GM19324 (cell line): ENCODE results near the gene PRG2.
"Not testable (repeated sequence)": the region's sequence is repeated elsewhere in the genome, so short reads cannot be mapped to it uniquely, and the experiment has no call there.

Experiments used
- ATAC-seq: cut with Tn5 transposase; IDR thresholded peaks from one replicate; pipeline ENCODE4 v1.9.1; 2021; ENCODE audit warnings: mild to moderate bottlenecking, moderate library complexity; ENCODE audit not compliant: unreplicated experiment, low FRiP score

The PRG2 gene

GRCh38 chr11:57374966-57375365, 15.5 kb downstream of the PRG2 start:
- no peak for ATAC-seq

DNA sequence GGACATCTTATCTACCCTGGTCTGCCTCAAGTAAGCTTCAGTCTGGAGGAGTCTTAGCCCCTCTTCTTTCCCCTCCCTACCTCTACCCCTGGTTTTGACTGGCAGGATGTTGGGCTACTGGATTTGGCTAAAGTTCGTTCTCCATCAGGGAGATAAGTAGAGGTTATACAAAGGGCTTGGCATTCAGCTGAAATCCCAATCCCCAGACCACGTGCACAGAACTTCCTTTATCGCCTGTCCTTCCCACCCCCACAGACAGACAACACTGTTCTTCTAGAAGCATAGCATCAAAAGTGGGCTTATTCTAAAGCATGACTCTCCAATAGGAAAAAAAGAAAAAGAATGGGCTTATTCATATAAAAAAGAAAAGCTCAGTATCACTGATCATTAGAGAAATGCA, 17.3 kb downstream of the PRG2 start:
- no peak for ATAC-seq

- no peak for ATAC-seq
Measured at GRCh38 chr11:57370941-57371340, 19.5 kb downstream of the PRG2 start.

- ATAC-seq: no peak
Measured at GRCh38 chr11:57370251-57370650, 20.2 kb downstream of the PRG2 start.

GRCh38 chr11:57368845-57369232, 21.6 kb downstream of the PRG2 start:
- no peak for ATAC-seq

GRCh38 chr11:57368106-57368844, 22.2 kb downstream of the PRG2 start:
- ATAC-seq: no peak

DNA sequence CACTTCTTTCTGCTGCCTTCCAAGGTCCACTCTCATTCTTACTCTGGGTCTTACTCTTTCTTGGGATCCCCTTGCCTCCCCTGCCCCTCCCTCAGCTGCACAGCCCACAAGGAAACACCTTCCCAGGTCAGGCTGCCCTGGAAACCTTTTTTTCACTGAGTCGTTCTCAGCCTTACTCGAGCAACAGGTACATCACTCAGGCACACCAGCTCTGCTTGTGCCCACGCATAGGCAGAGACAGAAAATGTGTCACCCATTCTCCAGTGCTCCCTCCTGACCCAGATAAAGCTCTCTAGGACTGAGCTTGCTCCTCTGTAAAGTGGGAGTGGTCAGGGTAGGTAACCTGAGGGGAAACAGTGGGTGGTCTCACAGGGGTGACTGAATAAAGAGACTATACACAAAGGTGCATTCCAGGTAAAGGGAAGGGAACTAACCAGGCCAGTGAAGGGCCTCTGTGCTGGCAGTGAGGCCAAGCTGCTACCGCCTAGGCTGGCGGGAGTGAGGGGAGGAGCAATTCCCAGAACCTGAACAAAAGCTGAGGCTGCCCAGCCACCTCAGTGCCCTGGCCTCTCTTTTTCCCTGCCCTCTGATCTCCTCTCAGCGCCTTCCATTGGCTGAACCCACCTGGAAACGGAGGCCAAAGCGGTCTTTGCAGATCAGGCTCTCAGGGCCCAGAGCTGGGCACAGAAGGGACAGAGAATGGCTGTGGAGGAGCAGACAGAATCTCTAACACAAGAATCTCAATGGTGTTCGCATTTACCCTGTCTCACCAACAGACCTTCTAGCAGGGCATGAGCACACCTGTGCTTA, 25.4 kb downstream of the PRG2 start:
- ATAC-seq: no peak

DNA sequence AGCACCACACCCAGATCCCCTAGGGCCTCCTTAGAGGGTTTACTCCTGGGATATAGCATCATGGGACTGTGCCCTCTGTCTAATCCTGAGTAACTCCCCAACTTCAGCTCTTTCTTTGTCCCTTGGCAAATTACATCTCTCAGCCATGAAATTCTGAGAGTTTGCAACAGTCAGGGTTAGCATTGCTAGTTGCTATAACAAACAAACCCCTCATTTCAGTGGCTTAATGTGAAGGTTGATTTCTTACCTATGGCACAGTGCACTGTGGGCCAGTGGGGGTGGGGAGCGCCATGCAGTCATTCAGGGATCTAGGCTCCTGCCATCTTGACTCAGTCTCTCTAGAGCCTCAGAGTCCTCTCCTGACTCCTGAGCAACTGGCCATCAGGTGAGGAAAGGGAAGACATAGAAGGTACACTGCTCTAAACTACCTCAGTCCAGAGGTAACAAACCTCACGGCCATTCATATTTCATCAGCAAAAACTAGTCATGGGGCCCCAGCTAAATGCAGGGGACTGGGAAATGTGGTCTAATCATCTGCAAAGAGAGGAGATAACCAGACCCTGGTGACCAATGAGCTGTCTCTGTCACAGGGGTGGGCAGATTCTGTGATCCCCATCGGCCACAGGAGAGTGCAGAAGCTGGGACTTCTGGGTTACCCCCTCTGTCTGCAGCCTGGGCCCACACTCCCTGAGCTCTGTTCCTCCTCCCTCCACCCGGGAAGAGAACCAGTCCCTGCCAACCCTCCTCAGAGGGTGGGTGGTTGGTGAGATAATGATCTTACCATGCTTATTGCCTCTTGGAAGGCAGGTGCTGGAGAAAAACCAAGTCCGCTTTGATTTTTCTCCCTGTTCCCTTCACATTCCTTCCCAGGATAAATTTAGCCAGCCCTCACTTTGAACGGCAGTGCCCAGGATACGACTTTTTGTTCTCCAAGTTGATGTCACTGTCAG, 27.0 kb downstream of the PRG2 start:
- ATAC-seq: no peak

DNA sequence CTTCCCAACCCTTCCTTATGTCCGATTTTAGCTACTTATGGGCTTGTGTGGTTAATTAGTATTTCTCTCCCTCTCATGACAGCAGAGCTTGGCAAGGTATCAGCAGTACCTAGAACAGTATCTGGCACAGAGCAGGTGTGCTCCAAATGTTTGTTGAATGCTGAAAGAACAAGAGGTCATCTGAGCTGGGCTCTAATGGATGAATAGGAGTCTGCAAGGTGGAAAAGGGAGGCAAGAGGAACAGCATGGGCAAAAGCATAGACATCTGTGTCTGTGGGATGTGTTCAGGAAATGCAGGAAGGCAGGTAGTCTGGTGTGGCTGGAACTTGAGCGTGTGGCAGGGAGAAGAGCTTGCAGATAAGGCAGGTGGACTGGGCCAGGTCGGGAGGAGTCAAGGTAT, 28.5 kb downstream of the PRG2 start:
- no peak for ATAC-seq

GRCh38 chr11:57361420-57361819, 29.0 kb downstream of the PRG2 start:
- not testable (repeated sequence) for ATAC-seq

DNA sequence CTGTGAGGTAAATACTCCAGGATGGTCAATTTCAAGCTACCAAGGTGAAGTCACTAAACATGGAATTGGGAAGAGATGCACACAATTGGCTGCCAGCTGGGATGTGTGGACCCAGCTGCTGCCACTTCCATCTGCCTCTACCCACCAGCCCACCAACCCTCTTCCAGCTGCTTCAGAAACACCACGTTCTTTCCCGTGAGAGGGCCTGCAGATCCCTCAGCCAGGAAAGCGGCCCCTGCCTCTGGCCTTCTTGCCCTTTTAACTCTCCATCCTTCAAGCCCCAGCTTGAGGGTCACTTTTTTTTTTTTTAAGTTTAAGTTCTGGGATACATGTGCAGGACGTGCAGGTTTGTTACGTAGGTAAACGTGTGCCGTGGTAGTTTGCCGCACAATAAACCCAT, 29.5 kb downstream of the PRG2 start:
- ATAC-seq: no peak

- no peak for ATAC-seq
Measured at GRCh38 chr11:57359896-57360690, 30.4 kb downstream of the PRG2 start.

- no peak for ATAC-seq
Measured at GRCh38 chr11:57359396-57359795, 31.1 kb downstream of the PRG2 start.

GRCh38 chr11:57358991-57359390, 31.5 kb downstream of the PRG2 start:
- ATAC-seq: no peak

GRCh38 chr11:57358543-57358961, 31.9 kb downstream of the PRG2 start:
- ATAC-seq: no peak

GRCh38 chr11:57357856-57358255, 32.6 kb downstream of the PRG2 start:
- ATAC-seq: no peak

- ATAC-seq: no peak
Measured at GRCh38 chr11:57357310-57357709, 33.1 kb downstream of the PRG2 start.

- no peak for ATAC-seq
Measured at GRCh38 chr11:57356268-57356667, 34.2 kb downstream of the PRG2 start.

- ATAC-seq: no peak
Measured at GRCh38 chr11:57354699-57355098, 35.8 kb downstream of the PRG2 start.

- ATAC-seq: no peak
Measured at GRCh38 chr11:57353852-57354251, 36.6 kb downstream of the PRG2 start.
